GM19023 (cell line): ENCODE results near the gene ST6GALNAC4.

Experiments
- ATAC-seq: cut with Tn5 transposase; IDR thresholded peaks from one replicate; pipeline ENCODE4 v1.9.1; 2021; ENCODE audit warnings: mild to moderate bottlenecking, moderate library complexity; ENCODE audit not compliant: unreplicated experiment

The ST6GALNAC4 gene, protein sequence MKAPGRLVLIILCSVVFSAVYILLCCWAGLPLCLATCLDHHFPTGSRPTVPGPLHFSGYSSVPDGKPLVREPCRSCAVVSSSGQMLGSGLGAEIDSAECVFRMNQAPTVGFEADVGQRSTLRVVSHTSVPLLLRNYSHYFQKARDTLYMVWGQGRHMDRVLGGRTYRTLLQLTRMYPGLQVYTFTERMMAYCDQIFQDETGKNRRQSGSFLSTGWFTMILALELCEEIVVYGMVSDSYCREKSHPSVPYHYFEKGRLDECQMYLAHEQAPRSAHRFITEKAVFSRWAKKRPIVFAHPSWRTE

DNA sequence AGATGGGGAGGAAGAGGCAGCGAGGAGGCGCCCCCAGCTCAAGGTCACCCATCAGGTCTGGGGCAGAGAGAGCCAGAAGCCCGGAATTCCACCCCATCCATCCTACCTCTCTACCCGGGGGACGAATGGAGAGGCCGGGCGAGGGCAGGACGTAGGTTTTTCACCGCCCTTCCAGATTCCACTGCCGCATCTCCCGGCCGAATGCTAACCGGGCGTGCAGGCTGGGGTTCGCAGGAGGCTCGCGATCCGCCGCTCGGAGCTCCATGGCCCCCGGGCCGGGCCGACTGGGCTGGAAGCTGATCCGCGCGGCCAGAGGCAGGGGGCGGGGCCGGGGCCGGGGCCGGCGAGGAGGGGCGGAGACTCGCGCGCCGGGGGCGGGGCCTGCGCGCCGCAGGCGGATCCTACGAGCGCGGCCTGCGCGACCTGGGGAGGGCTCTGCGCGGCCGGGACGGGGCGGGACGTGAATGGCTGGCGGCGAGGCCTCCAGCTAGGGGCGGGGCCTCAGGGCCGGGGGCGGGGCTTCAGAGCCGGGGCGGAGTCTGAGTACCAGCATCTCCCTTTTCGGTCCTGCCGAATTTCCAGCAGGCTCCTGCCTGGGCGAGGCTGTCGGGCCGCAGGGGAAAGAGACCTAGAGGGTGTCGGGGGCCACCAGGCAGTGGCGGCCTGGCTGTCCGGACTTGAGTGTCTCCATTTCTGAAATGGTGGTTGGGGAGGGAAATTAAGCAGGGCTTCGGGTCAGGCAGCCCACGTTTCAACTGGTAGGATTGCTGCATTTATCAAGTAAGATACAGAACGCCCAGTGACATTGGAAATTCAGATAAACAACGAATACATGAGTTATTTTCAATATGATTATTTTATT is at the start of gene ST6GALNAC4:
ST6GALNAC4 (minus strand) TSS at position 322 of the 862 bp plus-strand sequence. CDS start 622 bp downstream, outside the sequence.
- peak; percentile 79 for ATAC-seq

DNA sequence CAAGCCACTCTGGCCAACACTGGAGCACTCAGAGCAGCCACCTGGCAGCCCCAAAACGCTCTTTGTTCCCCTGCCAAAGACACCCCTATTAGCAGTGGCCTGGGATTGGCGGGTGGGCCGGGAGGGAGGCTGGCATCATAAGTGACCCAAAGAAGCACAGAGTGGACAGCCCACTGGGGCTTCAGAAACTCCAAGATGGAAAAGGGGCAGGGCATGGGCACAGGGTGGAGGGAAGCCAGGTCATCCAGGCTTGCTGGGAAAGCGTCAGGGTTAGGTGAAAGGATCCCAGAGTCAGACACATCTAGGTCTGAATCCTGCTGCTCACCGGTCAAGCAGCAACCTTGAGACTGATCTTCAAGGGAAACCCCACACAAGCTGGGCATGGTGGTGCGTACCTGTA is 49.1 kb upstream of the ST6GALNAC4 start:
- no peak for ATAC-seq

DNA sequence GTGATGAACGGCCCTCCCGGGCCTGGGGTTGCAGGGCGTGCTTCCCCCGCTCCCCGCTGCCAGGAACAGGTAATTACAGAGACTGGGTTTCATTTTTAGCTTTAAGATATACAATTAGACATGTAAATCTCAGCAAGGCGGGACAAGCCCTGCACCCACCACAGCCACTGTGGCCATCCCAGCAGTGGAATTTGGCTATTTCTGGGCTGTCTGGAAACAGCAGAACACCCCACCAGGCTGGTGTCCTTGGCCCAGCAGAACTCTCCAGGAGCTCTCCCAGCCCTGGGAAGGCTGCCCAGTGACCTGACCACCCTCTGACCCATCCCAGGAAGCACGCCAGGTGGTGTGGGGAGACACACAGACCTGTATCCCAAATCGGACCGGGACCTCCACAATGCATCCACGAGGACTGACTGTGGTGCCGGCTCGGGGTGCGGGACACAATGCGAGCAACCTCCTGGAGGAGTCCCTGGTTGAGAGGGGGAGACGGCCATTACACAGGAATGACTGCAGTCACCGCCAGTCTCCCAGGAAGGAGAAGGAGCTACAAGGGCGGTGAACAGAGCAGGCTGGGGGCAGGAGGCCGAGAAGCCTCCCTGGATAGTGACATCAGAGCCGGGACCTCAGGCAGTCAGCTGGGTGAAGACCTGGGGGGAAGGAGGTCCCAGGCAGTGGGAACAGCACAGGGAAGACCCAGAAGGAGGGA is 46.7 kb upstream of the ST6GALNAC4 start:
- ATAC-seq = no peak

DNA sequence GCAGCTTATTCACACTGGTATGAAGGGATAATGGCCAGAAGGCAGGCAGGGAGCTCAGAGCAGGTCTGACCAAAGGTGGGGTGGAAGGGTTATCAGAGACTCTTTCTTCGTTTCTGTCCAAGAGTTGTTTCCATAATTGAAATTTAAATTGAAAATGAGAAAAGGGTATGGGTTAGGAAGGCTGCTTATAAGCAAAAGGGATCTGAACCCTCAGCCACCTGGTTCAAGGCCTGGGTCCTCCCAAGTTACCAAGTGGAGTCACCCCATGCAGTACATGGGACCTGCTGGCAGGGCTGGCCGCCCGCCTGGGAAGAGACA is 46.2 kb upstream of the ST6GALNAC4 start:
- no peak for ATAC-seq

DNA sequence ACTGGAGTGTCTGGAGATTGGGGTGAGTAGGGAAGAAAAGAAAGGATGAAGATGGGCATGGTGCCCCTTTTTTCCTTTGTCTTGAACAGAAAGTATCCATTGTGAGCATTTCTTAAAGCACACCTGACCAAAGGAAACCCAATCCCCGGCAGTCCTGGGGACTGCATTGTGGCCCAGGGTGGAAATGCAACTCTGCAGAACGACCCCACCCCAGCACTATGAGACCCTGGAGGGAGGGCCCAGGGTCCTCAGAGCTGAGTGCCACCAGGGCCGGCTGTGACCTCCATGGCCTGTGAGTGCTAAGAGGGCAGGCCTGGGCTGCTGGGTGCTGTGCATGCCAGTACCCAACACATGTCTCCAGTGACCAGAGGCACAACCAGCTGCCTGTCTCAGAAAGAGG is 45.4 kb upstream of the ST6GALNAC4 start:
- ATAC-seq = no peak

DNA sequence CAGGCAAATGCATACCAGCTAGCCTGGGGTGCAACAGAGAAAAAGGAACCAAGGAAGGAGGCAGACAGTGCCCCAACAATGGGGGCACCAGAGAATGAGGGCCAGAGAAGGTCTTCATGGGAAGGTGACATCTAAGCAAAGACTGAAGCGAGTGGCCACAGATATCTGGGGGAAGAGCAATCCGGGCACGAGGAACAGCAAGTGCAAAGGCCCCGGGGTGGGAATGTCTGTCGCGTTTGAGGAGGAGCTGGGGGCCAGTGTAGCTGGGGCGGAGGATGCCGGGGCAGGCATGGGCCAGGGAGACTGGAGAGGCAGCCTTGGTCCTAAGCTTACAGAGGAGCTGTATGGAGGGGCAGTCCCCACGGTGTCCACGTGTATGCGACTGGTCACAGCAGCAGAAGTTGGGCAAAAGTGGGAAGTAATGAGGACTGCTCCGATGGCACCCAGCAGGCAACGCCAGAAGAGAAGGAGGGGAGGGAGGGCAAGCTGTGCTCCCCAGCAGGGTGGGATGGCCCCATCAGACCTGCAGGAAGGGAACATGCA is 44.8 kb upstream of the ST6GALNAC4 start:
- no peak for ATAC-seq

DNA sequence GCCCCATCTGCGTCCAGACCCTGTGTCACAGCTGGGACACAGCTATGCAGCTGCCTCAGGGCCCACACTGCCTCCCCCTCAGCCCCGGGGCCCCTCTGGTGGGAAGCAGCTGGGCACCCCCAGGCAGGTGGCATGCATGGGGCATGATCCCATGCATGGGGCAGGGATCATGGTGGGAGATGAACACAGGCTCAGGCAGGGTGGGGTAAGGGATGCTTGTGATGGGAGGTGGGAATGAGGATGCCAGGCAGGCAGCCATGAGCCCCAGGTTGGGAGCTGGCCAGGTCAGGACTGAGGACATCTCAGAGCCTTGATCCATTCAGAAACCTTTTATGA is 44.3 kb upstream of the ST6GALNAC4 start:
- no peak for ATAC-seq

DNA sequence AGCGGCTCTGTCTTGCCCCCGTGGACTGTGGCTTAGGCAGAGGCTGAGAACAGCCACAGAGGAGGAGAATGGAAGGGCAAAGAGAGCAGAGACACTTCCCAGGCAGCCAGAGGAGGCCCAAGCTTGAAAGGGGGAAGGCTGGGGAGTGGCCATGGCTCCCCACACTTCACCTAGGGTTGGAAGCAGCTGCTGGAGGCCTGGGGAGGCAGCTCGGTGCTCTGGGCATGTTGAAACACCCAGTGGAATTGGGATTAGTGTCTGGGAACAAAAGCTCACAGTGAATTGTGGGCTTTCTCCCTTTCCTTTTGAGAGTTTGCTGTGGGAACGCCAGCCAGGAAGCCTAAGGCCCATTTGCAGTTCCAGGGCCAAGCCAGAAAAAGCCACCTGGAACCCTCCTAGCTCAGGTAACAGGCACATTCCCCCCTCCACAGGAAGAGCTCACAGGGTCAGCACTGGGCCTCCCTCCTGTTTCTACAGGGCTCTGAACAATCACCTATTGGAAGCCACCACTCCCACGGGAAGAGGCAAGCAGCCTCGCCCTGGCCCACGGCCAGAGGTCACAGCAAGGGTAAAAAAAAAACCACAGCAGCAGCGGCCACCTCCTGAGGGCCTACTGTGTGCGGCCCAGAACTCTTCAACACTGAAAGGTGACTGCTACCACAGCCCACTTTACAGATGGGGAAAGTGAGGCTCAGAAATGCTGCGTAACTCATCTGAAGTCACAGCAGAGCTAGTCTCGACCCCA is 43.7 kb upstream of the ST6GALNAC4 start:
- no peak for ATAC-seq

DNA sequence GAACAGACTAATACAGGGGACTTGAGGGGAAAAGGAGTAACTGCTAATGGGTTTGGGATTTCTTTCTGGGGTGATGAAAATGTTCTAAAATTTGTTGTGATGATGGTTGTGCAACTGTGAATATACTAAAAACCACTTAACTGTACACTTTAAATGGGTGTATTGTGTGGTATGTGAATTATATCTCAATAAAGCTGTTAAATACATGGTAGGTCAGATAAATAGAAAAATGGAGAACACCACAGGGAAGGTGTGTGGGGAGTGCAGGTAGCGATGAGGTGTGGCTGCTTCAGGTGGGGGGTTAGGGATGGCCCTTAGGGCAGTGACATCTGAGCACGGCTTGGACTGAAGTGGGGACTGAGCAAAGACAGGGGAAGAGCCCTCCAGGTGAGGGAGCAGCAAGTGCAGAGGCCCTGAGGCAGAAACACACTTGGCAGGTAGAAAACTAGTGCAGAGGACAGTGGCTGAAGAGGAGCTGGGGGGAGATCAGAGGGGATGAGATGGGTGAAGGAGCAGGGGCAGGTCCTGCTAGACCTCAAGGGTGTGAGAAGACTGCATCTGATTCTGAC is 43.1 kb upstream of the ST6GALNAC4 start:
- ATAC-seq = no peak

DNA sequence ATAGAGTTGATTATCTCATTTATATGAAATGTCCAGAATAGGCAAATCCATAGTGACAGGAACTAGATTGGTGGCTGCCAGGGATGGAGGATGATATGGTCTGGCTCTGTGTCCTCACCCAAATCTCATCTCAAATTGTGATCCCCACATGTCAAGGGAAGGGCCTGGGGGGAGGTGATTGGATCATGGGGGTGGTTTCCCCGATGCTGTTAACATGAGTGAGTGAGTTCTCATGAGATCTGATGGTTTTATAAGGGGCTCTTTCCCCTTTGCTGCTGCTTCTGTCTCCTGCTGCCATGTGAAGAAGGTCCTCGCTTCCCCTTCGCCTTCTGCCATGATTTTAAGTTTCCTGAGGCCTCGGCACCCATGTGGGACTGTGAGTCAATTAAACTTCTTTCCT is 42.6 kb upstream of the ST6GALNAC4 start:
- no peak for ATAC-seq

DNA sequence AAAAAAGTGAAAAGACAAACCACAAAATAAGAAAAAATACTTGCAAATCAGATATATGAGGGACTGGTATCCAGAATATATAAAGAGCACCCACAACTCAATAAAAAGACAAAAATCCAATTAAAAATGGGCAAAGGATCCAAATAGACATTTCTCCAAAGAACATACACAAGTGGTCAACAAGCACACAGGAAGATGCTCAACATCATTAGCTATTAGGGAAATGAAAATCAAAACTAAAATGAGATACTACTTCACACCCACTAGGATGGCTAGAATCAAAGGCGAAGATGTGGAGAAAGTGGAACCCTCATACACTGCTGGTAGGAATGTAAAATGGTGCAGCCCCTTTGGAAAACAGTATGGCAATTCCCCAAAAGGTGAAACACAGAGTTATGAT is 41.9 kb upstream of the ST6GALNAC4 start:
- no peak for ATAC-seq

DNA sequence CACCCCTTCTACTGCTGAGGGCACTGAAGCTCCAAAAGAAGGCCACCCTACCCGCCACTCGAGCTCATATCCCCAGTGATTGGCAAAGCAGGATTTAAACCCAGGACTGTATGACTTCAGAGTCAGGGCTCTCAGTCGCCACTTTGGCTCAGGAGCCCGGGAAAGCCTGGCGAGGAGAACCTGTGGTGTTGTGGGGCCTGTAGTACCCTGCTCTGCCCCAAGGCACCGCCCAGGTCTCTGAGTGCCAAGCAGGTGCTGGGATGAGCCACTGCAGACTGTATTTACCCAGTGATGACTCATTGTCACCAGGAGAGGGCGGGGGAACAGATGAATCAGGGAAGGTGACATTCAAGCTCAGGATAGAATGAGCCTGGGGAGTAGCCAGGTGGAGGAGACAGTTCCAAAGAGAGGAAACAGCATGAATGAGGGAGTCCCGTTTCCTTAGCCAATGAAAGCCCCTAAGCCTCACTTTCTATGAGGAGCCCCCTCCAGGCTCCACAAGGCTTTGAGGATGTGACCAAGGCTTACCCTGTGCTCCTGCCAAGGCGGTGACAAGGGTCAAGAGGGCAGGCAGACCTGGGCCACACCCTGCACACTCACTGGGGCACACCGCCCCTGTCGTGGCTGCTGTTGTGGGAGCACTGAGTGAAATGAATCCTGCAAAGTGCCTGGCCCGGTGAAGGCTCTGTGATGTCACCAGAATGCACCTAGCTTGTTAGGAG is 38.6 kb upstream of the ST6GALNAC4 start:
- ATAC-seq = no peak

DNA sequence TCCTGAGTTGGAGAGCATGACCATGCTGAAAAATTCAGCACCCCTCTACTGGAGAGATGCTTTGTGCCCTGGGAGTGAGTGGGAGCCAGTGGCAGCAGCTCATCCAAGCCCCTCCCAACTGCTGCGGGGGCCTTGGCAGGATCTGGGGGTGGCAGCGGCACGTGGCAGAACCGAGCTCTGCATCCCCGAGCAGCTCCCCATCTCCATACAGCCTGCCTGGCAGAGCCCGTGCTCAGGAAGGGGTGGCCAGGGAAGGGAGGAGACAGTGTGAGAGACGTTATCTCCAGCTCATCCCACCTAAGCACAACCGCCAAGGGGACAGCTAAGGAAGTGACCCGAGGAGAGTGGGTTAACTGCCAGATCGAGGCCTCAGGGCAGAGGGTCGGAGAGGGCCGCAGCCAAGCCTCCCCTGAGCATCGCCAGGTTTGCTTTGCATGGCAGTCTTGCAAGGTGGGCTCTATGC is 38.0 kb upstream of the ST6GALNAC4 start:
- ATAC-seq = no peak

DNA sequence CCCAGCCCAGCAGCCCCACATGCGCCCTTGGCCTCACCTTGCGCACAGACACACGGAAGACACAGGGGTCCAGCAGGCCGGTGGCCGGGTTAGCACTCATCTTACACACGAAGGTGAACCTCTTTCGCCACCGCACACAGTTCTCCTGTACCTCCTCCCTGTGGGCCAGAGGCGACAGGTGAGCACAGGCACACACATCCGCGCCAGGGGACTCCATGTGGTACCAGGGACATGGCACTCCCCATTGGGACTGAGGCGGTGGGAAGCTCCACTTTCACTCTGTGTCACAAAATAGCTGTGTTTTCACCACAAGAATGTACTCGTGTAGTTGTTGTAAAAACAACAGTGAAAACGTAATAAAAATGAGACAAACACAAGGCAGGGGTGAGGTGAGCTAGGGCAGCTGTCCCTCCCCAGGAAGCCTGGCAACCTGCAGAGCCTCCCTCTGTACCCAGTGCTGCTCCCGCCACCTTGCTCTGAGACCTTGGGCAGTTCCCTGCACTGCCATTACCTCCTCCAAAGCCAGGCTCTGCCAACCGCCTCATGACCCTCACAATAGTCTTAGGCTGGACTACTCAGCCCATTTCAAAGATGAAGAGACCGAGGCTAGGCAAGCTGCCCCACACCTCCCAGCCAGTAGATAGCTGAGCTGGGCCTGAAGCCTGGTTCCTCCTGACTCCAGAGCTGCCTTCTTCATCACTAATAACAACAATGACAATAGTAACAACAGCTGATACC is 37.1 kb upstream of the ST6GALNAC4 start:
- ATAC-seq = no peak

DNA sequence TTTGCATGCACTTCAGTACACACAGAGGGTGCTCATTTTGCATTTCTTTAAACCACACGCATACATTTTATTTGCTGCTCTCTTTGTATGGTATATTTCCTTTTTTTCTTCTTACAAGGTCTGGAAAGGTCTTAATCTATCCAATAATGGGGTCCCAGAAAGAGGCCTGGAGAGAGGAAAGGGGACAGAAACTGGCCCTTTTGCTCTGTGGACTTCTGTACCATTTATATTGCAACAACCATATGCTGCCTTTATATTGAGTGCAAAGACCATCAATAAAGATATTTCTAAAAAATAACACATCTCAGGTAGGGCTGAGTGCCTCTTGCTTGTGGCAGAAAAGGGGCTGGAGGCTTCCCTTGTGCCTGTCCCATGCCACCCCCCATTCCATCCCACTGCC is 36.3 kb upstream of the ST6GALNAC4 start:
- no peak for ATAC-seq

DNA sequence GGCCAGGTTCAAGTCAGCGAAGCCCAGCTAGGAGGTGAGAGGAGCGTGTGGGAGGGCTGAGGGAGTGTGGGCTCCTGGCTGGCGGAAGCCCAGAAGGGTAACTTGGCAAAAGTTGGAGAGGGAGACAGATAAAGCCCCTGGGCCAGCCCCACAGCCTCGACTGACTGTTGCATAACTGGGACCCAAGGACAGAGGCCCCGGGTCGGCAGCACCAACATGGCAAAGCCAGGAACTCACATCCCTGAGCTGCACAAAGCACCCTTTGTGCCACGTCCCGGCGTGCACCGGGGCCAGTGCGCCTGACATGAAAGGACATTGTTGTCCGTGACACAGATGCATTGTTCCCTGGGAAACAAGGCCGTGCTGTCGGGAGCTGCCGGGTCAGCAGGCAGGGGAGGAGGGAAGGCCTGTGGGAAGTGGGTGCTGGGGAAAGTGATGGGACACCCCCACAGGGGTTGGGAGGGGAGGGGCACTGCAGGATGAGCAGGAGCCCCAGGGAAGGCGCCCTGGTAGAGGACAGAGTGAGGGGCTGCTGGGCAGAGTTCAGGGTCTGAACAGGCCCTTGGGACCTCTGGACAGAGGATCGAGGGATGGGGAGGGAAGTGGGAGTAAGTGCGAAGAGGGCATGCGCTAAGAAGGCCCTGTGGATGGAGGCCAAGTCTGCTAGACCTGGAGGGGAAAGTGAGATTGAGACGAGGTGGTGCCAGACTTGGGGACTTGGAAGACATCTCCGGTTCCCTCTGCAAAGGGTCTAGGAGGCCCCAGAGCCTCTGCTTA is 33.9 kb upstream of the ST6GALNAC4 start:
- ATAC-seq = no peak

DNA sequence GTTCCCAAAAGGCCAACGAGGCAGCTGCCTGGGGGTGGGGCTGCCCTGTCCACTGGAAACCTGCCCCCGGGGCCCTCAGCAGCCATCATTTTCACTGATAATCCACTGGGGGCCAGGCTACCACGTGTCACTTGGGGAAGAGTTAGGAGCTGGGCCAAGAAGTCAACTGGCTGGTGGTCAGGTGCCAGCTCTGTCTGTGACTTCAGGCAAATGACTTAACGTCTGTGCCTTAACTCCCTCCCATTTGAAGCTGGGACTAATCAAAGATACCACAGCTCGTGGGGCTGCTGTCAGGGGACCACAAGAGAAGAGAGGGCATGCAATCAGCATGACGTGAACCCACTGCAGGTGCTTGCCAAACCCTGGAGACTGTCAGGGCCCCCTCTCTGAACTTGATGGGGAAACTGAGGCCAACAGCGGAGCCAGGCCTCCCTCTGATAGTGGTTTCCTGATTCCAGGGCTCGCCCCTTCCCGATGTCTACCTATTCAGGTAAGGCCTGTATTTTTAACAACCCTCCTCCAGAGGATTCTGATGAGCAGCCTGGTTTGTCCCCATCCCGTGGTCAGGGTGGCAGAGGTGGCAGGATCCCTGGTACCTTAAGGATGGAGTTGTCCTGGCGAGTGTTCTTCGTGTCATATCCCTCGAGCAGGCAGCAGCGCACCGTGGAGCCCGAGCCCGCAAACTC is 33.1 kb upstream of the ST6GALNAC4 start:
- no peak for ATAC-seq
